DND-41 (cell line): ENCODE data around the gene TYMS.
A peak's percentile ranks its signal among the peaks of the same experiment; 100 is the strongest.

Source experiments
- ATAC-seq: fragments of 200-7000 bp; cut with Tn5 transposase; 3 replicates; pipeline ENCODE4 v1.9.1; 2021; ENCODE audit warnings: low read depth; ENCODE audit not compliant: insufficient read depth
- DNase-seq: peaks from one replicate; pipeline ENCODE4 v3.0.0-alpha.2; 2020
- H2AFZ ChIP-seq: 2 replicates; pipeline ENCODE4 v1.6.0; 2012; ENCODE audit warnings: low read depth, low read length
- H3K27ac ChIP-seq: 2 replicates; pipeline ENCODE4 v1.5.1; 2012; ENCODE audit warnings: low read length, inconsistent platforms
- H3K27me3 ChIP-seq: fragments of 200-600 bp; sonication (generic); 2 replicates; pipeline ENCODE4 v1.6.0; 2012; ENCODE audit warnings: low read length, mild to moderate bottlenecking, inconsistent platforms; ENCODE audit not compliant: insufficient read depth, poor library complexity
- H3K36me3 ChIP-seq: 2 replicates; pipeline ENCODE4 v1.5.1; 2012; ENCODE audit warnings: low read length, inconsistent platforms; ENCODE audit not compliant: insufficient read depth
- H3K4me1 ChIP-seq: 2 replicates; pipeline ENCODE4 v1.5.1; 2012; ENCODE audit warnings: mild to moderate bottlenecking, low read length; ENCODE audit not compliant: insufficient read depth
- H3K4me2 ChIP-seq: 2 replicates; pipeline ENCODE4 v1.6.0; 2012; ENCODE audit warnings: mild to moderate bottlenecking, moderate library complexity, low read length, inconsistent platforms; ENCODE audit not compliant: insufficient read depth
- H3K4me3 ChIP-seq, 2 experiments: fragments of 200-600 bp in 1 of 2; shearing (Covaris generic) in 1 of 2; 2 replicates each; pipeline ENCODE4 v1.5.1; 2012 to 2016; ENCODE audit warnings: inconsistent platforms in 2 of 2, low read length in 2 of 2, mild to moderate bottlenecking in 2 of 2, low read depth in 1 of 2, moderate library complexity in 1 of 2
- H3K79me2 ChIP-seq: 2 replicates; pipeline ENCODE4 v1.6.0; 2012; ENCODE audit warnings: low read length, inconsistent platforms; ENCODE audit not compliant: insufficient read depth
- H3K9ac ChIP-seq: 2 replicates; pipeline ENCODE4 v1.6.0; 2012; ENCODE audit warnings: low read depth, mild to moderate bottlenecking, inconsistent platforms, low read length, moderate library complexity
- H3K9me3 ChIP-seq: 2 replicates; pipeline ENCODE4 v1.5.1; 2012; ENCODE audit warnings: low read length, moderate library complexity, mild to moderate bottlenecking, inconsistent platforms; ENCODE audit not compliant: insufficient read depth, severe bottlenecking
- H4K20me1 ChIP-seq: 2 replicates; pipeline ENCODE4 v1.6.0; 2012; ENCODE audit warnings: low read length; ENCODE audit not compliant: insufficient read depth
- EZH2 ChIP-seq: IDR thresholded peaks from 3 replicates; pipeline ENCODE4 v1.6.1; 2012; ENCODE audit warnings: borderline replicate concordance, low read depth, mild to moderate bottlenecking, moderate library complexity, low read length, inconsistent platforms; ENCODE audit not compliant: severe bottlenecking
- TF ChIP-seq, protein P1 (sequence below): IDR thresholded peaks from 2 replicates; pipeline ENCODE4 v1.5.1; 2012; ENCODE audit warnings: borderline replicate concordance, low read length, moderate library complexity, mild to moderate bottlenecking; ENCODE audit not compliant: poor library complexity, severe bottlenecking; ENCODE audit errors: extremely low read depth

Gene TYMS

DNA sequence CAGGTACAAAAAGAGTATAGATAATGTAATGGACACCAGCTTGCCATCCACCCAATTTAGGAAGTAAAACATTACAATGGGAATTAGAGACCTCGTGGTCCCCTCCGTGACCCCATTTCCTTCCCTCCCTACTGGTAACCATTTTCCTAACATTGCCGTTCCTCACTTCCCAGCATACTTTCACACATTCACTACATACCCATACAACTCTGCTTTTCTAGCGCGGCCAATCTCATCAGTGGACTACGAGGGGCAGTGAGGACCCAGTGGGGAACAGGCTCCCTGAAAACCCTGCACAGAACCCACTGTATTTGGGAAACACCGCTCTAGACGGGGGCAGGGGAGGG lies 53.8 kb downstream of the TYMS start:
- no peak for TF ChIP-seq EZH2
- TF ChIP-seq, protein P1, sequence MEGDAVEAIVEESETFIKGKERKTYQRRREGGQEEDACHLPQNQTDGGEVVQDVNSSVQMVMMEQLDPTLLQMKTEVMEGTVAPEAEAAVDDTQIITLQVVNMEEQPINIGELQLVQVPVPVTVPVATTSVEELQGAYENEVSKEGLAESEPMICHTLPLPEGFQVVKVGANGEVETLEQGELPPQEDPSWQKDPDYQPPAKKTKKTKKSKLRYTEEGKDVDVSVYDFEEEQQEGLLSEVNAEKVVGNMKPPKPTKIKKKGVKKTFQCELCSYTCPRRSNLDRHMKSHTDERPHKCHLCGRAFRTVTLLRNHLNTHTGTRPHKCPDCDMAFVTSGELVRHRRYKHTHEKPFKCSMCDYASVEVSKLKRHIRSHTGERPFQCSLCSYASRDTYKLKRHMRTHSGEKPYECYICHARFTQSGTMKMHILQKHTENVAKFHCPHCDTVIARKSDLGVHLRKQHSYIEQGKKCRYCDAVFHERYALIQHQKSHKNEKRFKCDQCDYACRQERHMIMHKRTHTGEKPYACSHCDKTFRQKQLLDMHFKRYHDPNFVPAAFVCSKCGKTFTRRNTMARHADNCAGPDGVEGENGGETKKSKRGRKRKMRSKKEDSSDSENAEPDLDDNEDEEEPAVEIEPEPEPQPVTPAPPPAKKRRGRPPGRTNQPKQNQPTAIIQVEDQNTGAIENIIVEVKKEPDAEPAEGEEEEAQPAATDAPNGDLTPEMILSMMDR: no peak
- Histone ChIP-seq H3K27me3 (no peaks in the 10 kb centered on the region), H4K20me1 (no peaks in the 10 kb centered on the region), H3K27ac (no peak overlapping the region), H3K4me1 (peaks cover 11% of the 10 kb centered on the region), H3K4me2 (peak overlapping the region; percentile 66), H3K9me3 (peaks cover 8% of the 10 kb centered on the region), H3K9ac (peak overlapping the region; percentile 52; the same call in 1 of the 2 replicates), H3K4me3 (peak overlapping the region in 1 of 2 experiments; percentile 55; a peak in 2 of 4 replicates), H2AFZ (peak overlapping the region; percentile 76), H3K79me2 (no peaks in the 10 kb centered on the region), H3K36me3 (no peaks in the 10 kb centered on the region; the same call in 1 of the 2 replicates)
- DNase-seq (no peak), ATAC-seq (peak; percentile 23; the same call in 2 of the 3 replicates)

DNA sequence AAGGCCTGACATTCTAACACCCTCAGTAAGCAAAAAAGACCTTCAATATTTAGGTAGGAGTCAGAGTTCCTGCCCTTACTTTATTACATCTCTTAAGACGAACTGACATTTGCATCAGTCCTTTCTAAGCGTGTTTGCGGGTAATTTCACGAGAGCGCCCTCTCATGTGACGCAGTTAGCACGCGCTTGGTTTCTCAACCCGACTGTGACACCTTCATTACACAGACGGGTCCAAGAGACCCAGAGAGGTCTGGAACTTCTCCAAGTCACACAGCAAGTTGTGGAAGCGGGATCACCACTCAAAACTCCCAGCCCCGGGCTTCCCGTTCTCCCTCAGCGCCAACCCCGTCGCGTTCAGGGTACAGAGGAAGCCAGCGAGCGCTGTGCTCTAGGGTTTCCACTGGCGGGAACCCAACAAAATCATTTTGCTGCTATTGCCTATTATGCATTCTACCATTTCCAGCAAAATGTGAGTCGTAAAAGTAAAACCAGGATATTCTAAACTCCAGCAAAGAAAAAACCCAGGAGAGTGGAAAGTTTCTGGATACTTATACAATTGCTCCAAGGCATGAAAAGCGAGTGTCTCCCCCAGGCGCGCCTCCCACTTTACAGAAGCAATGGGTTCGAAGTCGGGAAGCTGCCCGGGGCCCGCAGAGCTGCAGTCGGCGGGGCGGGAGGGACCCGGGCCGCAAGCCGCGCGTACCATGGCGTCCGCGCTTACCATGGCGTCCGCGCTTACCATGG lies 54.4 kb downstream of the TYMS start:
- Histone ChIP-seq H3K4me2 (peak overlapping the region; percentile 66), H3K27ac (peak overlapping the region; percentile 46; the same call in 1 of the 2 replicates), H3K9me3 (peaks cover 8% of the 10 kb centered on the region), H3K4me3 (peak overlapping the region; percentile 9 to 55; a peak in 3 of 4 replicates), H2AFZ (peak overlapping the region; percentile 76), H3K36me3 (no peaks in the 10 kb centered on the region; the same call in 1 of the 2 replicates), H3K9ac (peak overlapping the region; percentile 52), H3K27me3 (no peaks in the 10 kb centered on the region), H4K20me1 (no peaks in the 10 kb centered on the region), H3K4me1 (peaks cover 11% of the 10 kb centered on the region), H3K79me2 (no peaks in the 10 kb centered on the region)
- TF ChIP-seq, protein P1: peak; percentile 29
- no peak for TF ChIP-seq EZH2
- ATAC-seq (peak; percentile 63), DNase-seq (peak; percentile 62)

GRCh38 chr18:712401-713134 lies 55.1 kb downstream of the TYMS start, which contains the start of gene ENOSF1:
Gene ENOSF1, minus strand, starts transcription at chr18:712630. Its CDS starts 43 bp downstream, at chr18:712587.
- Histone ChIP-seq H2AFZ (peak within 1 kb of the TSS; percentile 76), H3K9me3 (peaks cover 8% of the 10 kb centered on the region), H3K36me3 (no peaks in the 10 kb centered on the region; the same call in 1 of the 2 replicates), H3K4me3 (peak within 1 kb of the TSS; percentile 9 to 55; a peak in 3 of 4 replicates), H3K9ac (peak within 1 kb of the TSS; percentile 52), H3K79me2 (no peaks in the 10 kb centered on the region), H3K4me1 (peaks cover 11% of the 10 kb centered on the region), H3K27ac (peak within 1 kb of the TSS; percentile 46; the same call in 1 of the 2 replicates), H3K4me2 (peak within 1 kb of the TSS; percentile 66), H4K20me1 (no peaks in the 10 kb centered on the region), H3K27me3 (no peaks in the 10 kb centered on the region)
- TF ChIP-seq, protein P1: peak; percentile 26
- TF ChIP-seq EZH2: no peak
- peak; percentile 62 for DNase-seq
- ATAC-seq: peak; percentile 79
